BLaER1 treated with 17β-estradiol and CSF1 and Interleukin-3, amounts not matched to agents 10 nM and 100 nM (cell line): ENCODE measurements around the gene OAT.

Experiments used
- H3K27ac ChIP-seq, 11 experiments: shearing (Covaris generic); formaldehyde crosslinking; 2 replicates each; pipeline ENCODE4 v1.8.1; 2022
- H3K27me3 ChIP-seq, 11 experiments: shearing (Covaris generic); formaldehyde crosslinking; 2 replicates each; pipeline ENCODE4 v1.8.1; 2022
- H3K36me3 ChIP-seq, 11 experiments: shearing (Covaris generic); formaldehyde crosslinking; 2 replicates each; pipeline ENCODE4 v1.8.1; 2022
- H3K4me1 ChIP-seq, 10 experiments: shearing (Covaris generic); formaldehyde crosslinking; 2 replicates each; pipeline ENCODE4 v1.8.1; 2022
- H3K4me2 ChIP-seq, 11 experiments: shearing (Covaris generic); formaldehyde crosslinking; 2 replicates each; pipeline ENCODE4 v1.8.1; 2022
- H3K4me3 ChIP-seq, 10 experiments: shearing (Covaris generic); formaldehyde crosslinking; 2 replicates each; pipeline ENCODE4 v1.8.1; 2022
- H3K9ac ChIP-seq, 11 experiments: shearing (Covaris generic); formaldehyde crosslinking; 2 replicates each; pipeline ENCODE4 v1.8.1; 2022
- H3K9me3 ChIP-seq, 11 experiments: shearing (Covaris generic); formaldehyde crosslinking; replicated peaks in 1 of 11; 2 replicates each; pipeline ENCODE4 v1.8.1; 2022
- H4K20me1 ChIP-seq, 11 experiments: shearing (Covaris generic); formaldehyde crosslinking; 2 replicates each; pipeline ENCODE4 v1.8.1; 2022
- Cebpa-rat ChIP-seq, 11 experiments: shearing (Covaris generic); IDR thresholded peaks; 2 replicates each; pipeline ENCODE4 v1.8.1; 2022

The OAT gene

GRCh38 chr10:124347956-124348355, 70.8 kb downstream of the OAT start:
- Histone ChIP-seq H3K9me3 (no peaks in the 10 kb centered on the region), H3K36me3 (no peaks in the 10 kb centered on the region), H3K27me3 (no peaks in the 10 kb centered on the region), H3K4me2 (peak overlapping the region; percentile 53 to 79 (median 72)), H3K4me1 (peaks cover 56 to 78% (median 69%) of the 10 kb centered on the region in 10 experiments), H3K27ac (peak overlapping the region in 10 of 11 experiments; percentile 23 to 68 (median 50); a peak in 17 of 22 replicates), H3K4me3 (no peak overlapping the region), H4K20me1 (no peaks in the 10 kb centered on the region), H3K9ac (peak overlapping the region in 4 of 11 experiments; percentile 4 to 52 (median 29); a peak in 4 of 22 replicates)
- TF ChIP-seq Cebpa-rat (IDR thresholded peaks at IDR 0.05): no peak
